HEK293 (cell line): ENCODE data around the gene IFT172.

Experiments
- CTCF ChIA-PET: fragments of 350-600 bp; formaldehyde crosslinking; extraction: SDS; loops from one replicate; lab custom pipeline; 2021; ENCODE audit warnings: antibody characterized with exemption; lab: Yijun Ruan, JAX
- POLR2A ChIA-PET: fragments of 300-600 bp; formaldehyde crosslinking; extraction: SDS; loops from one replicate; lab custom pipeline; 2020; ENCODE audit warnings: antibody characterized with exemption, inconsistent platforms; lab: Yijun Ruan, JAX
- H3K27ac ChIP-seq: fragments of 200-500 bp; sonication (Bioruptor generic); 2 replicates; pipeline ENCODE4 v1.5.1; 2014; ENCODE audit warnings: low read depth, low read length, control low read depth, inconsistent platforms; ENCODE audit errors: extremely low read depth
- H3K36me3 ChIP-seq, 2 experiments: fragments of 200-500 bp in 1 of 2; sonication (Bioruptor generic) in 1 of 2; 1 replicate in 1 of 2; 2 replicates in 1 of 2; pipeline ENCODE4 v1.5.1; 2014 to 2017; ENCODE audit warnings: inconsistent platforms in 2 of 2, low read length in 2 of 2; ENCODE audit not compliant: control insufficient read depth in 2 of 2, insufficient read depth in 1 of 2
- H3K4me1 ChIP-seq: fragments of 200-500 bp; sonication (Bioruptor generic); 2 replicates; pipeline ENCODE4 v1.5.1; 2014; ENCODE audit warnings: mild to moderate bottlenecking, low read length, inconsistent platforms; ENCODE audit not compliant: control insufficient read depth, insufficient read depth
- H3K4me3 ChIP-seq: 2 replicates; pipeline ENCODE4 v1.5.1; 2011; ENCODE audit warnings: low read depth, mild to moderate bottlenecking, control low read depth, low read length, moderate library complexity
- H3K9me3 ChIP-seq: fragments of 200-500 bp; sonication (Bioruptor generic); 2 replicates; pipeline ENCODE4 v1.5.1; 2014; ENCODE audit warnings: low read depth, low read length, inconsistent platforms; ENCODE audit not compliant: control insufficient read depth, insufficient read depth
- GFI1B ChIP-seq: fragments of 450-650 bp; formaldehyde crosslinking; IDR thresholded peaks from 2 replicates; pipeline ENCODE4 v1.5.1; 2016; ENCODE audit warnings: missing biosample characterization, missing genetic modification characterization
- KLF10 ChIP-seq: fragments of 450-650 bp; IDR thresholded peaks from 2 replicates; pipeline ENCODE4 v1.5.1; 2018; ENCODE audit warnings: missing biosample characterization, mild to moderate bottlenecking, missing genetic modification characterization
- OVOL3 ChIP-seq: fragments of 450-650 bp; formaldehyde crosslinking; IDR thresholded peaks from 2 replicates; pipeline ENCODE4 v1.5.1; 2016; ENCODE audit warnings: missing biosample characterization, missing genetic modification characterization
- TCF7L2 ChIP-seq: IDR thresholded peaks from 2 replicates; pipeline ENCODE4 v1.6.1; 2011; ENCODE audit warnings: low read depth, mild to moderate bottlenecking, inconsistent platforms, low read length, moderate library complexity, borderline replicate concordance
- ZFP41 ChIP-seq: fragments of 450-650 bp; formaldehyde crosslinking; IDR thresholded peaks from 2 replicates; pipeline ENCODE4 v1.5.1; 2016; ENCODE audit warnings: missing biosample characterization, missing genetic modification characterization, borderline replicate concordance
- ZNF146 ChIP-seq: fragments of 450-650 bp; formaldehyde crosslinking; IDR thresholded peaks from 2 replicates; pipeline ENCODE4 v1.5.1; 2016; ENCODE audit warnings: missing biosample characterization, missing genetic modification characterization
- ZNF175 ChIP-seq: fragments of 450-650 bp; formaldehyde crosslinking; IDR thresholded peaks from 2 replicates; pipeline ENCODE4 v1.5.1; 2016; ENCODE audit warnings: missing biosample characterization, missing genetic modification characterization
- ZNF24 ChIP-seq: fragments of 450-650 bp; formaldehyde crosslinking; IDR thresholded peaks from 2 replicates; pipeline ENCODE4 v1.5.1; 2016; ENCODE audit warnings: missing biosample characterization, missing genetic modification characterization
- ZNF266 ChIP-seq: fragments of 450-650 bp; formaldehyde crosslinking; IDR thresholded peaks from 2 replicates; pipeline ENCODE4 v1.5.1; 2016; ENCODE audit warnings: missing biosample characterization, missing genetic modification characterization, low read depth
- ZNF311 ChIP-seq: fragments of 450-650 bp; formaldehyde crosslinking; IDR thresholded peaks from 2 replicates; pipeline ENCODE4 v1.5.1; 2017; ENCODE audit warnings: missing biosample characterization, missing genetic modification characterization, borderline replicate concordance
- ZNF37A ChIP-seq: fragments of 450-650 bp; IDR thresholded peaks from 2 replicates; pipeline ENCODE4 v1.5.1; 2018; ENCODE audit warnings: missing biosample characterization, missing genetic modification characterization
- ZNF416 ChIP-seq: fragments of 450-650 bp; formaldehyde crosslinking; IDR thresholded peaks from 2 replicates; pipeline ENCODE4 v1.5.1; 2016; ENCODE audit warnings: missing biosample characterization, missing genetic modification characterization
- ZNF658 ChIP-seq: fragments of 450-650 bp; formaldehyde crosslinking; IDR thresholded peaks from 2 replicates; pipeline ENCODE4; 2016; ENCODE audit warnings: missing biosample characterization, missing genetic modification characterization
- ZNF837 ChIP-seq: fragments of 450-650 bp; formaldehyde crosslinking; IDR thresholded peaks from 2 replicates; pipeline ENCODE4 v1.5.1; 2016; ENCODE audit warnings: missing biosample characterization, missing genetic modification characterization
- TF ChIP-seq, protein P1 (sequence below): fragments of 450-650 bp; formaldehyde crosslinking; conservative IDR thresholded peaks from 2 replicates; pipeline ENCODE4 v1.5.1; 2016; ENCODE audit warnings: low read depth, missing biosample characterization, missing genetic modification characterization
- TF ChIP-seq, protein P2 (sequence below): fragments of 450-650 bp; formaldehyde crosslinking; IDR thresholded peaks from 2 replicates; pipeline ENCODE4 v1.5.1; 2016; ENCODE audit warnings: missing biosample characterization, missing genetic modification characterization
- TF ChIP-seq, protein P3 (sequence below): fragments of 450-650 bp; formaldehyde crosslinking; conservative IDR thresholded peaks from 2 replicates; pipeline ENCODE4 v1.5.1; 2016; ENCODE audit warnings: low read depth, missing biosample characterization, missing genetic modification characterization
- TF ChIP-seq, protein P4 (sequence below): fragments of 450-650 bp; IDR thresholded peaks from 2 replicates; pipeline ENCODE4 v1.5.1; 2018; ENCODE audit warnings: missing biosample characterization, missing genetic modification characterization

The IFT172 gene

DNA sequence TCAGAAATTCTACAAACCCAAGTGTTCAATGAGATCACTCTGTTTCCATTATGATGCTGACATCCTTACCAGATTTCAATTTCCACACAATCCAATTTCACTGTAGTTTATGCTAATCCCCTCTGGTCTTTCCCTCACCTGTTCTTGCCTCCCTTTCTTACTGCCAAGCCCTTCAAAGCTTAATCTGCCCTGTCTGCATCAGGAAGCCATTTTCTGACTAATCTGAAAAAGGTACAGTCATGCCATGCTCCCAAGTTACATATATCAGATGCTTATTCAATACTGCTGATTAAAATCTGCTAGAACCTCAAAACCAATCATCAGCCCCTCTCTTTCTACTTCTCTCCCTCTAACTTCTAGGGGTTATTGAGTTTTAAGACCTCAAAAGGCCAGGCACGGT lies 38.4 kb downstream of the IFT172 start (continued):
- TF ChIP-seq, protein P1, sequence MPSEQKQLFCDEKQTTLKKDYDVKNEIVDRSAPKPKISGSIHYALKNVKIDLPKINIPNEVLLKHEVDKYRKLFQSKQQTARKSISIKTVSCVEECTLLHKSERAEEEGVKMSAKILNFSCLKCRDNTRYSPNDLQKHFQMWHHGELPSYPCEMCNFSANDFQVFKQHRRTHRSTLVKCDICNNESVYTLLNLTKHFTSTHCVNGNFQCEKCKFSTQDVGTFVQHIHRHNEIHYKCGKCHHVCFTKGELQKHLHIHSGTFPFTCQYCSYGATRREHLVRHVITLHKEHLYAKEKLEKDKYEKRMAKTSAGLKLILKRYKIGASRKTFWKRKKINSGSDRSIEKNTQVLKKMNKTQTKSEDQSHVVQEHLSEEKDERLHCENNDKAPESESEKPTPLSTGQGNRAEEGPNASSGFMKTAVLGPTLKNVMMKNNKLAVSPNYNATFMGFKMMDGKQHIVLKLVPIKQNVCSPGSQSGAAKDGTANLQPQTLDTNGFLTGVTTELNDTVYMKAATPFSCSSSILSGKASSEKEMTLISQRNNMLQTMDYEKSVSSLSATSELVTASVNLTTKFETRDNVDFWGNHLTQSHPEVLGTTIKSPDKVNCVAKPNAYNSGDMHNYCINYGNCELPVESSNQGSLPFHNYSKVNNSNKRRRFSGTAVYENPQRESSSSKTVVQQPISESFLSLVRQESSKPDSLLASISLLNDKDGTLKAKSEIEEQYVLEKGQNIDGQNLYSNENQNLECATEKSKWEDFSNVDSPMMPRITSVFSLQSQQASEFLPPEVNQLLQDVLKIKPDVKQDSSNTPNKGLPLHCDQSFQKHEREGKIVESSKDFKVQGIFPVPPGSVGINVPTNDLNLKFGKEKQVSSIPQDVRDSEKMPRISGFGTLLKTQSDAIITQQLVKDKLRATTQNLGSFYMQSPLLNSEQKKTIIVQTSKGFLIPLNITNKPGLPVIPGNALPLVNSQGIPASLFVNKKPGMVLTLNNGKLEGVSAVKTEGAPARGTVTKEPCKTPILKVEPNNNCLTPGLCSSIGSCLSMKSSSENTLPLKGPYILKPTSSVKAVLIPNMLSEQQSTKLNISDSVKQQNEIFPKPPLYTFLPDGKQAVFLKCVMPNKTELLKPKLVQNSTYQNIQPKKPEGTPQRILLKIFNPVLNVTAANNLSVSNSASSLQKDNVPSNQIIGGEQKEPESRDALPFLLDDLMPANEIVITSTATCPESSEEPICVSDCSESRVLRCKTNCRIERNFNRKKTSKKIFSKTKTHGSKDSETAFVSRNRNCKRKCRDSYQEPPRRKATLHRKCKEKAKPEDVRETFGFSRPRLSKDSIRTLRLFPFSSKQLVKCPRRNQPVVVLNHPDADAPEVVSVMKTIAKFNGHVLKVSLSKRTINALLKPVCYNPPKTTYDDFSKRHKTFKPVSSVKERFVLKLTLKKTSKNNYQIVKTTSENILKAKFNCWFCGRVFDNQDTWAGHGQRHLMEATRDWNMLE = no peak
- TF ChIP-seq ZNF37A = no peak
- no peak for TF ChIP-seq ZNF266 (tag by site-specific recombination)
- TF ChIP-seq ZNF311 (tag by site-specific recombination) = no peak
- TF ChIP-seq KLF10 = no peak

DNA sequence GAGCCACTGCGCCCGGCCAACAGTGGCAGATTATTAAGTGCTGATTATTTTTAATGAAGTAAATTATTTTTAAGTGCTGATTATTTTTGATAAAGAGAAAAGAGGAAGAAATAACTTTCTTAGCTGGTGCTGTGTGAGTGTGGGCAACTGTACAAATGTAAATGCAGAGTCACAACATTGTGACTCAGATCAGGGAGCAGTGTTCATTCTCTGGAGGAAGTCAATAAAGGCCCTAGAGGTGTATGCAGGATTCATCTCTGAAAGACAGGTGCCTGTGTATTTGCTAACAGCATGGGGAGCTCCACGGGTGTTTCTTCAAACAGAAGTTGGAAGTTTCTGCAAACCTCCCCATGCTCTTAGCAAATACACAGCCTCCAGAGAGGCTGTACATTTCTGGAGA lies 41.2 kb downstream of the IFT172 start:
- Histone ChIP-seq H3K9me3 (no peaks in the 10 kb centered on the region), H3K36me3 (peaks cover 8 to 69% of the 10 kb centered on the region in 2 experiments; a peak in 2 of 3 replicates), H3K4me3 (no peak overlapping the region), H3K27ac (no peak overlapping the region), H3K4me1 (no peaks in the 10 kb centered on the region)
- no peak for TF ChIP-seq ZNF658 (tag by site-specific recombination)
- TF ChIP-seq, protein P2, sequence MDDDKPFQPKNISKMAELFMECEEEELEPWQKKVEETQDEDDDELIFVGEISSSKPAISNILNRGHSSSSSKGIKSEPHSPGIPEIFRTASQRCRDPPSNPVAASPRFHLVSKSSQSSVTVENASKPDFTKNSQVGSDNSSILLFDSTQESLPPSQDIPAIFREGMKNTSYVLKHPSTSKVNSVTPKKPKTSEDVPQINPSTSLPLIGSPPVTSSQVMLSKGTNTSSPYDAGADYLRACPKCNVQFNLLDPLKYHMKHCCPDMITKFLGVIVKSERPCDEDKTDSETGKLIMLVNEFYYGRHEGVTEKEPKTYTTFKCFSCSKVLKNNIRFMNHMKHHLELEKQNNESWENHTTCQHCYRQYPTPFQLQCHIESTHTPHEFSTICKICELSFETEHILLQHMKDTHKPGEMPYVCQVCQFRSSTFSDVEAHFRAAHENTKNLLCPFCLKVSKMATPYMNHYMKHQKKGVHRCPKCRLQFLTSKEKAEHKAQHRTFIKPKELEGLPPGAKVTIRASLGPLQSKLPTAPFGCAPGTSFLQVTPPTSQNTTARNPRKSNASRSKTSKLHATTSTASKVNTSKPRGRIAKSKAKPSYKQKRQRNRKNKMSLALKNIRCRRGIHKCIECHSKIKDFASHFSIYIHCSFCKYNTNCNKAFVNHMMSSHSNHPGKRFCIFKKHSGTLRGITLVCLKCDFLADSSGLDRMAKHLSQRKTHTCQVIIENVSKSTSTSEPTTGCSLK (tag by site-specific recombination) = no peak
- TF ChIP-seq TCF7L2 = no peak
- no peak for TF ChIP-seq ZNF837 (tag by site-specific recombination)
- TF ChIP-seq, protein P3, sequence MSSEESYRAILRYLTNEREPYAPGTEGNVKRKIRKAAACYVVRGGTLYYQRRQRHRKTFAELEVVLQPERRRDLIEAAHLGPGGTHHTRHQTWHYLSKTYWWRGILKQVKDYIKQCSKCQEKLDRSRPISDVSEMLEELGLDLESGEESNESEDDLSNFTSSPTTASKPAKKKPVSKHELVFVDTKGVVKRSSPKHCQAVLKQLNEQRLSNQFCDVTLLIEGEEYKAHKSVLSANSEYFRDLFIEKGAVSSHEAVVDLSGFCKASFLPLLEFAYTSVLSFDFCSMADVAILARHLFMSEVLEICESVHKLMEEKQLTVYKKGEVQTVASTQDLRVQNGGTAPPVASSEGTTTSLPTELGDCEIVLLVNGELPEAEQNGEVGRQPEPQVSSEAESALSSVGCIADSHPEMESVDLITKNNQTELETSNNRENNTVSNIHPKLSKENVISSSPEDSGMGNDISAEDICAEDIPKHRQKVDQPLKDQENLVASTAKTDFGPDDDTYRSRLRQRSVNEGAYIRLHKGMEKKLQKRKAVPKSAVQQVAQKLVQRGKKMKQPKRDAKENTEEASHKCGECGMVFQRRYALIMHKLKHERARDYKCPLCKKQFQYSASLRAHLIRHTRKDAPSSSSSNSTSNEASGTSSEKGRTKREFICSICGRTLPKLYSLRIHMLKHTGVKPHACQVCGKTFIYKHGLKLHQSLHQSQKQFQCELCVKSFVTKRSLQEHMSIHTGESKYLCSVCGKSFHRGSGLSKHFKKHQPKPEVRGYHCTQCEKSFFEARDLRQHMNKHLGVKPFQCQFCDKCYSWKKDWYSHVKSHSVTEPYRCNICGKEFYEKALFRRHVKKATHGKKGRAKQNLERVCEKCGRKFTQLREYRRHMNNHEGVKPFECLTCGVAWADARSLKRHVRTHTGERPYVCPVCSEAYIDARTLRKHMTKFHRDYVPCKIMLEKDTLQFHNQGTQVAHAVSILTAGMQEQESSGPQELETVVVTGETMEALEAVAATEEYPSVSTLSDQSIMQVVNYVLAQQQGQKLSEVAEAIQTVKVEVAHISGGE = no peak
- TF ChIP-seq ZNF24 = no peak
- no peak for TF ChIP-seq KLF10
- no peak for TF ChIP-seq GFI1B (tag by site-specific recombination)
- no peak for TF ChIP-seq ZNF311 (tag by site-specific recombination)
- TF ChIP-seq, protein P1 = no peak
- TF ChIP-seq ZNF146 (tag by site-specific recombination) = no peak
- TF ChIP-seq, protein P4, sequence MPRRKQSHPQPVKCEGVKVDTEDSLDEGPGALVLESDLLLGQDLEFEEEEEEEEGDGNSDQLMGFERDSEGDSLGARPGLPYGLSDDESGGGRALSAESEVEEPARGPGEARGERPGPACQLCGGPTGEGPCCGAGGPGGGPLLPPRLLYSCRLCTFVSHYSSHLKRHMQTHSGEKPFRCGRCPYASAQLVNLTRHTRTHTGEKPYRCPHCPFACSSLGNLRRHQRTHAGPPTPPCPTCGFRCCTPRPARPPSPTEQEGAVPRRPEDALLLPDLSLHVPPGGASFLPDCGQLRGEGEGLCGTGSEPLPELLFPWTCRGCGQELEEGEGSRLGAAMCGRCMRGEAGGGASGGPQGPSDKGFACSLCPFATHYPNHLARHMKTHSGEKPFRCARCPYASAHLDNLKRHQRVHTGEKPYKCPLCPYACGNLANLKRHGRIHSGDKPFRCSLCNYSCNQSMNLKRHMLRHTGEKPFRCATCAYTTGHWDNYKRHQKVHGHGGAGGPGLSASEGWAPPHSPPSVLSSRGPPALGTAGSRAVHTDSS (tag by site-specific recombination) = no peak
- TF ChIP-seq OVOL3 (tag by site-specific recombination) = no peak
- no peak for TF ChIP-seq ZNF416 (tag by site-specific recombination)
- TF ChIP-seq ZFP41 (tag by site-specific recombination) = no peak
- no peak for TF ChIP-seq ZNF175
- CTCF ChIA-PET = interaction anchor here (0.7 kb wide), 1 partner anchor 19 kb away, joined by 3 read pairs; no protein-coding TSS in a partner anchor
- POLR2A ChIA-PET = interaction anchor here (0.6 kb wide), 1 partner anchor 65 kb away, joined by 6 read pairs; no protein-coding TSS in a partner anchor
